G401 (cell line): ENCODE results near the gene OLFM1. TPM values are rescaled to one million over a fixed set of nuclear protein-coding genes. Genes with fewer than 3 reads are reported as not detected.
"Not testable (repeated sequence)": the region's sequence is repeated elsewhere in the genome, so short reads cannot be mapped to it uniquely, and the experiment has no call there.

Experiments
- DNase-seq: peaks from one replicate; pipeline ENCODE4 v3.0.0-alpha.2; 2015; ENCODE audit warnings: low spot score
- in situ Hi-C: cut with HindIII; loops from 2 replicates; pipeline ENCODE4 v1.10.0; 2016; ENCODE audit warnings: low sequenced_read_pairs, mixed read lengths
- total RNA-seq: library from RNA; depleted of rRNA; stranded (reverse); fragments of >200 nt; shearing (Covaris generic); gene quantifications from 2 replicates; pipeline ENCODE4 v1.2.3, GENCODE V29; 2014

The OLFM1 gene
- total RNA-seq, 1 experiment from 2014 or later, result 6.5 TPM

GRCh38 chr9:135055181-135055580 lies 32.3 kb upstream of the OLFM1 start:
- DNase-seq, result no peak
- in situ Hi-C loops, result no loop called here

DNA sequence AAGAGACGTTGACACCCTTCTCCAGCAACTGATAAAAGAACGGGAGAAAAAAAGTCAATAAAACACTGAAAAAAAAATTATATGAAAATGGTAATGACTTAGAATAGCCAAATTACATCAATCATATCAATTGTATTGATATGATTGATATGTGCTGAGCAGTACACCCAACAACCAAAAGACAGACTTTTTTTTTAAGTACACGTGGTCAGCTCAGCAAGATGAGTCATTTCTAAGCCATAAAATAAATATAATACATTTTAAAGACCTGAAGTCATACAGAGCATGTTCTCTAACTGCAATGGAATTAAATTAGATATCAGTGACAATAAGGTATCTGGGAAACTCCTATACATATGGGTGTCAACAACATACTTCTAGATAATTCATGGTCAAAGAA lies 30.9 kb upstream of the OLFM1 start:
- in situ Hi-C loops, result no loop called here
- DNase-seq, result no peak

- no peak for DNase-seq
- in situ Hi-C loops, result no loop called here
These were observed 26.9 kb upstream of the OLFM1 start for GRCh38 chr9:135060461-135061116.

DNA sequence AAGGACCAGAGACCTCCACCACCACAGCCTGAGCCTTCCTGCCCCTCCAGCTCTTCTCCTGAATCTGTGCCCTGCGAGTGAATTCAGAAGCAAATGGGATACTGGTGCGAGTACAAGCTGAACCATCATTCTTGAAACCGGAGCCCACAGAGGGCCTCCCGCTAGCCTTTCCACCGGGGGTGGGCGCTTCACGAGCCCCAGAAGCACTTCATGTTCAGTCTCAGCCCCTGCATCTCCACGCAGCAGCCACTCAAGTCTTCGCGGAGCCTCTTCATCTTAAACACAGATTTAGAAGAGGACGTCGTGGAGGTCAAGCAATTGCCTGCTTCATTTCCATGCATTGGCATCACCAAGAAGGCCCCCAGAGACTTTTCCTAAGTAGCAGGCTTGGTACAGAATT lies 26.0 kb upstream of the OLFM1 start:
- DNase-seq, result no peak
- in situ Hi-C loops, result no loop called here

- in situ Hi-C loops, result no loop called here
- no peak for DNase-seq
These were observed 25.2 kb upstream of the OLFM1 start for GRCh38 chr9:135062254-135062653.

- in situ Hi-C loops, DNase-seq: not testable (repeated sequence)
These were observed 24.0 kb upstream of the OLFM1 start for GRCh38 chr9:135063466-135063865.

DNA sequence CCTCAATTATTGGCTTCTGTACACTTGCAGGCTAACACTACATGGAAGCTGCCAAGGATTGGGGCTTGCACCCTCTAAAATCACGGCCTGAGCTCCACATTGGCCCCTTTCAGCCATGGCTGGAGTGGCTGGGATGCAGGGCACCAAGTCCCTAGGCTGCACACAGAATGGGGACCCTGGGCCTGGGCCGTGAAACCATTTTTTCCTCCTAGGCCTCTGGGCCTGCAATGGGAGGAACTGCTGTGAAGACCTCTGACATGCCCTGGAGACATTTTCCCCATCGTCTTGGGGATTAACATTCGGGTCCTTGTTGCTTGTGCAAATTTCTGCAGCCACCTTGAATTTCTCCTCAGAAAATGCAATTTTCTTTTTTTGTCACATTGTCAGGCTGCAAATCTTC lies 23.6 kb upstream of the OLFM1 start:
- DNase-seq, in situ Hi-C loops: not testable (repeated sequence)

GRCh38 chr9:135065151-135065550 lies 22.3 kb upstream of the OLFM1 start:
- DNase-seq, result no peak
- in situ Hi-C loops, result no loop called here

DNA sequence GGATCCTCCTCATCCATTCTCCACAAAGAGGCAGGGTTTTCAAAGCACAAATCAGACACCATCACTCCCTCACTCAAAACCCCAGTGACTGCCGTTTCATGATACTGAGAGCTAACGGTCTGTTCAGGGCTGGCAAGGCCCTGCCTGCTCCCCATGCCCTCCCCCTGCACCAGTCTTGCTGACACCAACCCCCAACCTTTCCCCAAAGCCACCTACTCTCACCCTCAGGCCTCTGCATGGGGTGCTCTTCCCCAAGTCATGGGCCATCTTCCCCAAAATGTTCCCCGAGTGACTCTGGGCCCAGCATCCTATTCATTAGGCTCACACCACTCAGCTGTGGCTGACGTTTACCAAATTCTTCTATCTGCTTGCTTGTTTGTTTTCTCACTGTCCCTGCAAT lies 21.7 kb upstream of the OLFM1 start:
- DNase-seq, result no peak
- in situ Hi-C loops, result no loop called here

DNA sequence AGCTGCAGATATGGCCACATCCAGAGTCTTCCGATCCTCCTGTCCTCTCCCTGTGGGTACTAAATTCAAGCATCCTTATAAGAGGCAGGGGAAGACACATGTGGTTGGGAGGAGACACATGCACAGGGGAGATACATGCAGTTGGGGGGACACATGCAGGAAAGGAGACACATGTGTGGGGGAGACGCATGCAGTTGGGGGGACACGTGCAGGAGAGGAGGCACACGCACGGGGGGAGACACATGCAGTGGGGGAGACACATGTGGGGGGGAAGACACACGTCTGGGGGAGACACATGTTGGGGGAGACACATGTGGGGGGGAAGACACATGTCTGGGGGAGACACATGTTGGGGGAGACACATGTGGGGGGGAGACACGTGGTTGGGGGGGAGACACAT lies 21.2 kb upstream of the OLFM1 start:
- DNase-seq, result no peak
- in situ Hi-C loops, result no loop called here

DNA sequence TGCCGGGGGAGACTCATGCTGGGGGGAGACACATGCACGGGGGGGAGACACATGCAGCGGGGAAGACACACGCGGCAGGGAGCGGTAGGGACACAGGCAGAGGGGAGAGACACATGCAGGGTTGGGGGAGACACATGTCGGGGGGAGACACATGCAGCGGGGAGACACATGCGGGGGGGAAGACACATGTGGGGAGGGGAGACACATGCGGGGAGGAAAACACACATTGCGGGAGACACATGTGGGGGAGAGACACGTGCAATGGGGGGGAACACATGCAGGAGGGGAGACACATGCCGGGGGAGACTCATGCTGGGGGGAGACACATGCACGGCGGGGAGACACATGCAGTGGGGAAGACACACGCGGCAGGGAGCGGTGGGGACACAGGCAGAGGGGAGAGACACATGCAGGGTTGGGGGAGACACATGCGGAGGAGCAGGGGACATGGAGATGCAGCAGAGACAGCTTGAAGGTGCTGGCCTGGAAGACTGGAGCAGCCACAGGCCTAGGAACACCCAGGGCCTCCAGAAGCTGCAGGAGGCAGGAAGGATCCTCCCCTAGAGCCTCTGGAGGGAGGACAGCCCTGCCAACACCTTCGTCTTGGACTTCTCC lies 20.3 kb upstream of the OLFM1 start:
- in situ Hi-C loops, result no loop called here
- DNase-seq, result no peak

DNA sequence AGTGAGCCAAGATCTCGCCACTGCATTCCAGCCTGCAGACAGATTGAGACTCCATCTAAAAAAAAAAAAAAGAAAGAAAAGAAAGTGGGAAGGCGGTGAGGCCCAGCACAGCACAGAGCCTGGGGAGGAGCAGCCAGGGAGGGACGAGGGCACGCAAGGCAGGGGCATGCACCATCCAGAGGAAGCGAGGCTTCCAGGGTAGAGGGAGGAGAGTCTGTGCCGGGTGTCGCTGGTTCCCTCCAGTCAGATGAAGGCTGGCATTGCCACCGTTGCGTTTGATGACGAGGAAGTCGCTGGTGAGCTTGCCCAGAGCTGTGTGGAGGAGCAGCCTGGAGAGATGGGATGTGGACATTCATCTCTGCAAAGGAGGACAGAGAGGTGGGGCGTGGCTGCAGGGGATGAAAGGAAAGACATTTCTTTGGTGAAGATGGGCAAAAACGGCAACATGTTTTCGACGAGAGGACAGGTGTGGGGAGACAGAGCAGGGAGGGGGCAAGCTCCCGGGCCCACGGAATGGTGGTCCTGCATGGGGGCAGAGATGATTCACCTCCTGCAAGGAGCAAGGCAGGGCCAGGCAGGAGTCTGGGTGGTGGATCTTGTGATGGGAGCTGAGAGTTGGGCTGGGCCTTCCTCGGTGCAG lies 18.6 kb upstream of the OLFM1 start:
- DNase-seq, result no peak
- in situ Hi-C loops, result no loop called here

DNA sequence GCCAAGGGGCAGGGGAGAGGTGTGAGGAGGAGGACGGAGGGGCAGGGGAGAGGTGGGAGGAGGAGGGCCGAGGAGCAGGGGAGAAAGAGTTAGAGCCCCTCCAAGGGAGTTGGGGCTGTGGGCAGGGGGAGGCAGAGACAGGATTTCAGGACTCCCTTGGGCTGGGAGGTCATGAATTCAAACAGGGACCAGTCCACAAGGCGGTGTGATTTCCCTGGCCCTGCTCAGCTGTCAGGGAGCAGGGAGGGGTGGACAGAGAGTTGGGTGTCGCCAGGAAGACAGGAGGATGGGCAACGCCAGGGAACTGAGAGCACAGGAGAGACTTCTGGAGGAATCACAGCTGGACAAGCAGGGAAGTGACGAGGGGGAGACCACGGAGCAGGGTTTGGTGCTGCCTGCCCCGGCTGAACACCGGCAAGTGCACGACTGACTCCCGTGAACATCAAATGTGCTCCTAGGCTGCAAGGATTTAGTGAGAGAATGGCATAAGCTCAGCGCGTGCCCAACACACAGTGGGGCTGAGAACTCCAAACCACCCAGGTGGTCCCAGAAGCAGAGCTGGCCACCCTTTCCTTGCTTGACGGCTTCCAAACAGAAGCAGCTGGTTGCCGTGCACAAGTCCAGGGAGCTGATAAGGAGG lies 17.8 kb upstream of the OLFM1 start:
- no peak for DNase-seq
- in situ Hi-C loops, result no loop called here

- no peak for DNase-seq
- in situ Hi-C loops, result no loop called here
These were observed 17.1 kb upstream of the OLFM1 start for GRCh38 chr9:135070198-135070951.

DNA sequence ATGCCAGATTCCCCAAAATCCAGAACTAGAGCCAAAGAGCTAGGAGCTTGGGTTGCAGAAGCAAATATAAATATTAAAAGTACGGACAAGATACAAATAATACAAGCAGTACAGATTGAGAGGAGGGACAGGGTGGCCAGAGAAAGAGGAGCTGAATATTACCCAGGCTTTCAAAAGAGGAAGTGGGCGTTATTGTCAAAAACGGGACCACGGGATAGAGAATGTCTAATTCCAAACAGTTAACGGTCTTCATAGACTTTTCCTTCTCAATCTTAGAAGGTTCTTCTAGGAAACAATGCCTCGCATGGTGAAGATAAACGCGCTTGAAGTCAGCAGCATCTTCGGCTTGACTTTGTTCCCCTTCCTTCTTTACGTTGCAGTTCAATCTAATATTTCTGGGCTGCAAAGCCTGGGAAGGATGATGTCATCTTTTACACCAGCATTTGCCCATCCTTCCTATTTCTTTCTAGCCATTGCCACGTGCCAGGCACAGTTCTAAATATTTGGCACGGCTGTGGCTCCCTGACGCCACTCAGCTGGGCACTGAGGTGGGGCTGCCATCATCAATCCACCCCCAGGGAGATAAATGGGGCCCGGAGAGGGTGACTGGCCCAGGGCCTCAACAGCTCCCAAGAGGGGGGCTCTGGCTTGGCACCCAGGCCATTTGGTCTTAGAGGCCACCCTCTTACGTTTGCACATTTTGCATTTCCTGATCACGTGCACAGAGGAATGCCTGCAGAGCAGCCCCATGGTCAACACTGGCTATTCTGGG lies 16.3 kb upstream of the OLFM1 start:
- in situ Hi-C loops, result no loop called here
- no peak for DNase-seq

- in situ Hi-C loops, result no loop called here
- no peak for DNase-seq
These were observed 14.3 kb upstream of the OLFM1 start for GRCh38 chr9:135073081-135073740.

DNA sequence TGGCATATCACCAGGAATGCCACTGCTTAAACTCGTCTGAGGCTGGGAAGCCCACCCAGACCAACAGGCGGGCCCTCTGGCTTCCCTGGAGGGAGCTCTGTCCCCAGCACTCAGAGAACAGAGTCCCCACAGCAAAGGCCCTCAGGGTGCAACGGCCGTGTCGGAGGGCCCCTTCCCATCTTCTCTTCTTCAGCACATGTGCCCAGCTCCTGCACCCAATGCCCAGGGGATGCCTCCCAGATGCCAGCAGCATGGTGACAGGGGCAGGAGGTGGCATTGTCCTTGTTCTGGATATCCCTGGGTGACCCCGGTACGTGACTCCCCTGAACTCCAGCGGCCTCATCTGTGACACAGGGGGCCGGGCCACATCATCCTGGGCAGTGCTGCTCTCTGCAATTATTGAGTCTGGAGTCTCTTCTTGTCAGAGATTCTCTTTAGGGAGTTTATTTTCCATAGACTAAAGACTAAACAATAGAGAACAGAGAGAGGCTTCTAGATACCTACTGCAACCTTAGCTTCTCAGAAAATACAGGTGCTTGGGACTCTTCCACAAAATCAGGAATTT lies 13.6 kb upstream of the OLFM1 start:
- DNase-seq, result no peak
- in situ Hi-C loops, result no loop called here
